A549 (cell line): Measurements from ENCODE around the gene KMO. TPM values are rescaled to one million over a fixed set of nuclear protein-coding genes. Genes with fewer than 3 reads are reported as not detected.

ENCODE experiments used
- ATAC-seq, 2 experiments: fragments of 200-7000 bp in 1 of 2; fragments of >200 bp in 1 of 2; cut with Nextera tagmentation in 1 of 2; cut with Tn5 transposase in 1 of 2; 3 replicates each; pipeline versions ENCODE4 v1.8.0 to v1.9.1; 2018 to 2020; ENCODE audit warnings: mild to moderate bottlenecking in 1 of 2, moderate library complexity in 1 of 2
- CTCF ChIA-PET: fragments of 300-600 bp; sonication (Branson Sonifier 250); formaldehyde crosslinking; extraction: SDS; loops from one replicate; lab custom pipeline; 2021; ENCODE audit warnings: antibody characterized with exemption, inconsistent platforms; lab: Yijun Ruan, JAX
- POLR2A ChIA-PET: fragments of 350-600 bp; formaldehyde crosslinking; extraction: SDS; loops from one replicate; lab custom pipeline; 2021; ENCODE audit warnings: antibody characterized with exemption, inconsistent platforms; lab: Yijun Ruan, JAX
- DNase-seq, 2 experiments: peaks; one replicate each; pipeline versions ENCODE4 v3.0.0 to v3.0.0-alpha.2; 2011 to 2016; ENCODE audit warnings: low read depth in 1 of 2, low spot score in 1 of 2
- FAIRE-seq: peaks from 2 replicates; lab custom pipeline; 2011; peaks lifted over from hg19 to GRCh38; lab: Jason Lieb, UNC
- H3K27ac ChIP-seq, 2 experiments: fragments of >200 bp; sonication (Bioruptor Twin); formaldehyde crosslinking; 3 replicates each; pipeline ENCODE4 v1.5.1; 2016 to 2017
- H3K4me1 ChIP-seq: fragments of >200 bp; sonication (Bioruptor Twin); formaldehyde crosslinking; 3 replicates; pipeline ENCODE4 v1.6.1; 2016
- H3K4me2 ChIP-seq: fragments of >200 bp; sonication (Bioruptor Twin); formaldehyde crosslinking; 3 replicates; pipeline ENCODE4 v1.6.1; 2016
- H3K4me3 ChIP-seq: fragments of >200 bp; sonication (Bioruptor Twin); formaldehyde crosslinking; 3 replicates; pipeline ENCODE4 v1.5.1; 2016
- H3K9me3 ChIP-seq: fragments of >200 bp; sonication (Bioruptor Twin); formaldehyde crosslinking; 3 replicates; pipeline ENCODE4 v1.6.1; 2016
- BHLHE40 ChIP-seq: IDR thresholded peaks from 2 replicates; pipeline ENCODE4 v1.6.1; 2012; ENCODE audit warnings: low read depth, low read length, inconsistent platforms
- CEBPB ChIP-seq, 2 experiments: fragments of >200 bp in 1 of 2; sonication (Bioruptor Twin) in 1 of 2; formaldehyde crosslinking in 1 of 2; IDR thresholded peaks; 2 replicates each; pipeline ENCODE4 v1.6.1; 2012 to 2016
- EHMT2 ChIP-seq: fragments of 200-600 bp; sonication (generic); IDR thresholded peaks from 2 replicates; pipeline ENCODE4 v1.6.1; 2016; ENCODE audit warnings: antibody characterized with exemption, low read depth, mild to moderate bottlenecking, moderate library complexity
- EP300 ChIP-seq, 2 experiments: fragments of >200 bp; sonication (Bioruptor Twin); formaldehyde crosslinking; IDR thresholded peaks; 2 replicates in 1 of 2; 3 replicates in 1 of 2; pipeline ENCODE4 v1.6.1; 2016 to 2017
- ESRRA ChIP-seq: fragments of 150-350 bp; IDR thresholded peaks from 2 replicates; pipeline ENCODE4 v1.6.1; 2014; ENCODE audit warnings: mild to moderate bottlenecking, low read length, borderline replicate concordance
- FOSL2 ChIP-seq, 2 experiments: fragments of 450-650 bp in 1 of 2; fragments of >200 bp in 1 of 2; sonication (Bioruptor Twin) in 1 of 2; formaldehyde crosslinking; IDR thresholded peaks; 2 replicates each; pipeline versions ENCODE4 v1.5.0 to v1.6.1; 2016 to 2020; ENCODE audit warnings: mild to moderate bottlenecking in 1 of 2, moderate library complexity in 1 of 2
- FOXS1 ChIP-seq: fragments of 250-450 bp; sonication (Bioruptor Pico); IDR thresholded peaks from 2 replicates; pipeline ENCODE4 v1.5.0; 2020; ENCODE audit warnings: mild to moderate bottlenecking, moderate library complexity
- GATA3 ChIP-seq: IDR thresholded peaks from 2 replicates; pipeline ENCODE4 v1.6.1; 2012; ENCODE audit warnings: borderline replicate concordance
- HDAC2 ChIP-seq: fragments of 200-600 bp; sonication (generic); IDR thresholded peaks from 2 replicates; pipeline ENCODE4 v1.6.1; 2016
- HOXB13 ChIP-seq: fragments of 250-450 bp; sonication (Bioruptor Pico); IDR thresholded peaks from 2 replicates; pipeline ENCODE4 v1.5.0; 2020; ENCODE audit warnings: low read depth, mild to moderate bottlenecking, moderate library complexity
- JUNB ChIP-seq: fragments of >200 bp; sonication (Bioruptor Twin); formaldehyde crosslinking; IDR thresholded peaks from 2 replicates; pipeline ENCODE4 v1.6.1; 2016
- KDM1A ChIP-seq: fragments of 200-600 bp; sonication (generic); IDR thresholded peaks from 2 replicates; pipeline ENCODE4 v1.6.1; 2016; ENCODE audit warnings: low read depth, mild to moderate bottlenecking
- KDM5A ChIP-seq: fragments of 200-600 bp; sonication (generic); IDR thresholded peaks from 2 replicates; pipeline ENCODE4 v1.6.1; 2016; ENCODE audit warnings: antibody characterized with exemption, mild to moderate bottlenecking
- MAZ ChIP-seq: fragments of 150-350 bp; IDR thresholded peaks from 2 replicates; pipeline ENCODE4 v1.6.1; 2014; ENCODE audit warnings: antibody characterized with exemption, low read depth, low read length, borderline replicate concordance
- MYC ChIP-seq: IDR thresholded peaks from 2 replicates; pipeline ENCODE4 v1.6.1; 2012; ENCODE audit warnings: mild to moderate bottlenecking, inconsistent platforms, low read length, improper control_type of control experiment, borderline replicate concordance
- NFE2L2 ChIP-seq: fragments of 150-350 bp; conservative IDR thresholded peaks from 2 replicates; pipeline ENCODE4 v1.6.1; 2014; ENCODE audit warnings: low read length
- NPAS2 ChIP-seq: fragments of 250-450 bp; sonication (Bioruptor Pico); IDR thresholded peaks from 2 replicates; pipeline ENCODE4 v1.8.0; 2022; ENCODE audit warnings: mild to moderate bottlenecking, moderate library complexity, borderline replicate concordance
- PHF8 ChIP-seq: fragments of 200-600 bp; sonication (generic); IDR thresholded peaks from 2 replicates; pipeline ENCODE4 v1.6.1; 2016; ENCODE audit warnings: low read depth, mild to moderate bottlenecking, antibody characterized with exemption, moderate library complexity, borderline replicate concordance
- POLR2AphosphoS2 ChIP-seq: conservative IDR thresholded peaks from 2 replicates; pipeline ENCODE4 v1.6.1; 2012; ENCODE audit warnings: low read length, improper control_type of control experiment, inconsistent platforms
- RCOR1 ChIP-seq: fragments of 150-350 bp; IDR thresholded peaks from 2 replicates; pipeline ENCODE4 v1.6.1; 2014; ENCODE audit warnings: antibody characterized with exemption, low read length, low read depth
- RFX5 ChIP-seq: fragments of 450-650 bp; IDR thresholded peaks from 2 replicates; pipeline ENCODE4 v1.7.1; 2014; ENCODE audit warnings: antibody characterized with exemption, mild to moderate bottlenecking, moderate library complexity
- ZFP36 ChIP-seq: fragments of 450-650 bp; IDR thresholded peaks from 2 replicates; pipeline ENCODE4 v1.6.1; 2014; ENCODE audit warnings: borderline replicate concordance; ENCODE audit not compliant: partially characterized antibody
- ZSCAN20 ChIP-seq: fragments of 250-450 bp; sonication (Bioruptor Pico); IDR thresholded peaks from 2 replicates; pipeline ENCODE4 v1.8.0; 2022; ENCODE audit warnings: mild to moderate bottlenecking, moderate library complexity
- WGBS: methylation state at CpG from one replicate; pipeline ENCODE4 v1.1.6; 2017; ENCODE audit errors: missing lambda C conversion rate; 5-methylcytosine and 5-hydroxymethylcytosine counted together
- polyA plus RNA-seq, 4 experiments: library from polyadenylated mRNA; depleted of rRNA in 3 of 4; stranded (reverse); fragments of >200 nt; fragmentation: RNase III in 1 of 4; extraction: RNeasy Plus Mini Kit Qiagen cat#74134 plus additional on column Dnase treatment in 1 of 4; gene quantifications; 2 replicates in 3 of 4; 3 replicates in 1 of 4; pipeline ENCODE4 v1.2.3, GENCODE V29; 2011 to 2017
- TF ChIP-seq, protein P1 (sequence below): IDR thresholded peaks from 2 replicates; pipeline ENCODE4 v1.6.1; 2012
- TF ChIP-seq, protein P2 (sequence below): IDR thresholded peaks from 2 replicates; pipeline ENCODE4 v1.6.1; 2012
- TF ChIP-seq, protein P3 (sequence below): fragments of >200 bp; sonication (Bioruptor Twin); formaldehyde crosslinking; IDR thresholded peaks from 2 replicates; pipeline ENCODE4 v1.6.1; 2016

The KMO gene
- polyA plus RNA-seq, 2 of the 4 experiments (the other 2 are of a cell fraction): 0.35 to 0.47 TPM

DNA sequence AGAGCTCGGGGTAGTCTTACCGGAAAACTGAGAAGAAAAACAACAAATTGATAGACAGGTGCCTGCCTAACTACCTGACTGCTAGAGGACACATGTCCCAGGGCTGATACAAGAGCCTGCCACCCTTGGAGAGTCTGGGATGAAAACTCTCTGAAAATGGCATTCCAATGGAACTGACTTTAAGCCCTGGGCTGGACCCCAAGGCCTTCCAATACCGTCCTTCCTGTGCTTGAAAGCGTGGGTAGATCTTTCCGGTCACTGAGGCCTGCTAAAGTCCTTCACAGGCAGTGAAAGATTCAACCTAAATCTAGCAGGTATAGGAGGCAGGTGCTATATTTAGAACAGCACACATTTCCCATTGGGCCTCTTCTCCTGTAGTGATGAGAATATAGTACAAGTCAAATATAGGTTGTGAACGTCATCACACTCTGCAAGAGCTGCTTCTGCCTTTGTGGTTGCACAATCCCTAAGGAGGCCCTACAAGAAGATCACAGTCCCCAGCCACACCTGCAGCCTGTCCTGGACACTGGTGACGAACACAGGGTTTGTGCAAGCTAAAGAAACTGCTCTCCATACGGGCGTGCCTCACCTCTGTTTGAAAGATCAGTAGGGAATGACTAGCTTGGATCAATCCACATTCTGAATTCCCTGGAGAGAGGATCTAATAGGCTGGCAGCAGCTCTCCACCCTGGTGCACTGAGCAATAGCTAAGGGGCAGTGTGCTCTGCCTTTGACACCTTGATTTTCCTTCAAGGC lies 108.9 kb downstream of the KMO start:
- peak overlapping the region; percentile 75 for H3K4me2 ChIP-seq
- H3K27ac ChIP-seq: peak overlapping the region; percentile 89 to 98
- FAIRE-seq (no peak), ATAC-seq (peak; percentile 57 to 64), DNase-seq (peak; percentile 51 to 94)
- TF ChIP-seq POLR2AphosphoS2 (no peak), PHF8 (no peak), MAZ (no peak), KDM5A (no peak), CEBPB (IDR thresholded peaks at IDR 0.05) (peak; percentile 94 to 96), HDAC2 (no peak), ZSCAN20 (0 out of 2 replicates have a peak, but pooled peaks have one; percentile 47), FOXS1 (CRISPR knock-in tag) (no peak), ESRRA (no peak), BHLHE40 (no peak), FOSL2 (IDR thresholded peaks at IDR 0.05) (no peak; the same call in 1 of the 2 replicates), FOSL2 (CRISPR knock-in tag; IDR thresholded peaks at IDR 0.05) (0 out of 2 replicates have a peak, but pooled peaks have one; percentile 14), EP300 (IDR thresholded peaks at IDR 0.05) (peak; percentile 79 to 86; a peak in 4 of 5 replicates), JUNB (no peak), MYC (no peak), GATA3 (peak; percentile 58; the same call in 1 of the 2 replicates), RFX5 (peak; percentile 64; the same call in 1 of the 2 replicates), NPAS2 (CRISPR knock-in tag) (0 out of 2 replicates have a peak, but pooled peaks have one; percentile 18), EHMT2 (no peak), HOXB13 (CRISPR knock-in tag) (no peak), ZFP36 (no peak), NFE2L2 (no peak), RCOR1 (no peak), KDM1A (no peak)
- TF ChIP-seq, protein P1, sequence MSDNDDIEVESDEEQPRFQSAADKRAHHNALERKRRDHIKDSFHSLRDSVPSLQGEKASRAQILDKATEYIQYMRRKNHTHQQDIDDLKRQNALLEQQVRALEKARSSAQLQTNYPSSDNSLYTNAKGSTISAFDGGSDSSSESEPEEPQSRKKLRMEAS: peak; percentile 41; the same call in 1 of the 2 replicates
- TF ChIP-seq, protein P2, sequence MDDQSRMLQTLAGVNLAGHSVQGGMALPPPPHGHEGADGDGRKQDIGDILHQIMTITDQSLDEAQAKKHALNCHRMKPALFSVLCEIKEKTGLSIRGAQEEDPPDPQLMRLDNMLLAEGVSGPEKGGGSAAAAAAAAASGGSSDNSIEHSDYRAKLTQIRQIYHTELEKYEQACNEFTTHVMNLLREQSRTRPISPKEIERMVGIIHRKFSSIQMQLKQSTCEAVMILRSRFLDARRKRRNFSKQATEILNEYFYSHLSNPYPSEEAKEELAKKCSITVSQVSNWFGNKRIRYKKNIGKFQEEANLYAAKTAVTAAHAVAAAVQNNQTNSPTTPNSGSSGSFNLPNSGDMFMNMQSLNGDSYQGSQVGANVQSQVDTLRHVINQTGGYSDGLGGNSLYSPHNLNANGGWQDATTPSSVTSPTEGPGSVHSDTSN: 0 out of 2 replicates have a peak, but pooled peaks have one; percentile 42
- TF ChIP-seq, protein P3, sequence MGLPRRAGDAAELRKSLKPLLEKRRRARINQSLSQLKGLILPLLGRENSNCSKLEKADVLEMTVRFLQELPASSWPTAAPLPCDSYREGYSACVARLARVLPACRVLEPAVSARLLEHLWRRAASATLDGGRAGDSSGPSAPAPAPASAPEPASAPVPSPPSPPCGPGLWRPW: peak; percentile 83
- peak overlapping the region; percentile 74 for H3K4me3 ChIP-seq
- WGBS: 40% methylated on average over 9 of the region's 9 CpGs
- CTCF ChIA-PET: interaction anchor here (0.9 to 2.3 kb wide), 5 partner anchors 12 to 36 kb away, joined by 3 to 11 read pairs (median 8); no protein-coding TSS in a partner anchor
- POLR2A ChIA-PET: interaction anchor here (0.6 to 1.8 kb wide), 11 partner anchors 12 to 927 kb away, joined by 3 to 9 read pairs (median 4); partner anchors contain the start of genes FH and WDR64
- H3K9me3 ChIP-seq: no peaks in the 10 kb centered on the region; the same call in 1 of the 3 replicates
- peaks cover 41% of the 10 kb centered on the region for H3K4me1 ChIP-seq
